ACC112 (cell line): ENCODE measurements around the gene GPN1.
"Not testable (repeated sequence)": the region's sequence is repeated elsewhere in the genome, so short reads cannot be mapped to it uniquely, and the experiment has no call there.

Experiments used
- H2AFZ ChIP-seq: fragments of 200-600 bp; sonication (generic); one replicate; pipeline ENCODE4 v1.6.0; 2017; ENCODE audit warnings: antibody characterized with exemption, low read length; ENCODE audit not compliant: unreplicated experiment
- H3K27ac ChIP-seq: fragments of 200-600 bp; sonication (generic); 2 replicates; pipeline ENCODE4 v1.5.1; 2014; ENCODE audit warnings: low read depth, mild to moderate bottlenecking, antibody characterized with exemption, low read length, moderate library complexity
- H3K27me3 ChIP-seq: fragments of 200-600 bp; sonication (generic); 2 replicates; pipeline ENCODE4 v1.6.1; 2014; ENCODE audit warnings: mild to moderate bottlenecking, antibody characterized with exemption, low read length, moderate library complexity, mixed read lengths; ENCODE audit not compliant: insufficient read depth
- H3K36me3 ChIP-seq: fragments of 200-600 bp; sonication (generic); 2 replicates; pipeline ENCODE4 v1.6.1; 2016; ENCODE audit warnings: mild to moderate bottlenecking, antibody characterized with exemption, low read length, moderate library complexity, mixed read lengths; ENCODE audit not compliant: insufficient read depth
- H3K4me1 ChIP-seq: fragments of 200-600 bp; sonication (generic); one replicate; pipeline ENCODE4 v1.6.1; 2016; ENCODE audit warnings: low read length, mixed read lengths; ENCODE audit not compliant: insufficient read depth, unreplicated experiment, control insufficient read depth
- H3K4me3 ChIP-seq: fragments of 200-600 bp; sonication (generic); 2 replicates; pipeline ENCODE4 v1.5.1; 2014; ENCODE audit warnings: mild to moderate bottlenecking, low read depth, low read length
- H3K79me2 ChIP-seq: fragments of 200-600 bp; sonication (generic); one replicate; pipeline ENCODE4 v1.6.0; 2016; ENCODE audit warnings: low read length; ENCODE audit not compliant: control insufficient read depth, unreplicated experiment, insufficient read depth

Gene GPN1

DNA sequence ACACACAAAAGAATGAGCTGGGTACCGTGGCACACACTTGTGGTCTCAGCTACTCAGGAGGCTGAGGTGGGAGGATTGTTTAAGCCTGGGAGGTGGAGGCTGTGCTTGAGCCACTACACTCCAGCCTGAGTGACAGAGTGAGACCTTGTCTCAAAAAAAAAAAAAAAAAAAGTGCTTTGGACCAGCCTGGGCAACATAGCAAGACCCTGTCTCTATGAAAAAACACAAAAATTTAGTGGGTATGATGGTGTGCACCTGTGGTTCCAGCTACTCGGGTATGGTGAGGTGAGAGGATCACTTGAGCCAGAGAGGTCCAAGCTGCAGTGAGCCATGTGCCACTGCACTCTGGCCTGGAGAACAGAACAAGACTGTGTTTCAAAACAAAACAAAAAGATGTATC, 35.6 kb upstream of the GPN1 start:
- peaks cover 13% of the 10 kb centered on the region for H3K4me1 ChIP-seq
- no peak overlapping the region for H3K27ac ChIP-seq
- H3K79me2 ChIP-seq, result peaks cover 81% of the 10 kb centered on the region
- no peaks in the 10 kb centered on the region for H3K27me3 ChIP-seq
- no peak overlapping the region for H2AFZ ChIP-seq
- no peak overlapping the region for H3K4me3 ChIP-seq
- peaks cover 21% of the 10 kb centered on the region; the same call in 1 of the 2 replicates for H3K36me3 ChIP-seq

DNA sequence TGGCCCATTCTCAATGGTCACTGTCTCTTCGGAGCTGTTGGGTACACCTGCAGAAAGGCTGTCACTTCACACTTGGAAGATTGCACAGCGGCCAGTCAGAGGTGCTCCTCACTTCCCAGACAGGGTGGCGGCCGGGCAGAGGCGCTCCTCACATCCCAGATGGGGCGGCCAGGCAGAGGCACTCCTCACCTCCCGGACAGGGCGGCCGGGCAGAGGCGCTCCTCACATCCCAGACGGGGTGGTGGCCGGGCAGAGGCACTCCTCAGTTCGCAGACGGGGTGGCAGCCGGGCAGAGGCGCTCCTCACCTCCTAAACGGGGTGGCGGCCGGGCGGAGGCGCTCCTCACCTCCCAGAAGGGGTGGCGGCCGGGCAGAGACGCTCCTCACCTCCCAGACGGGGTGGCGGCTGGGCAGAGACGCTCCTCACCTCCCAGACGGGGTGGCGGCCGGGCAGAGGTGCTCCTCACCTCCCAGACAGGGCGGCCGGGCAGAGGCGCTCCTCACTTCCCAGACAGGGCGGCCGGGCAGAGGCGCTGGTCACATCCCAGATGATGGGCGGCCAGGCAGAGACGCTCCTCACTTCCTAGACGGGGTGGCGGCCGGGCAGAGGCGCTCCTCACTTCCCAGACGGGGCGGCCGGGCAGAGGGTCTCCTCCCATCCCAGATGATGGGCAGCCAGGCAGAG, 34.7 kb upstream of the GPN1 start:
- Histone ChIP-seq H3K36me3 (peaks cover 15% of the 10 kb centered on the region; the same call in 1 of the 2 replicates), H3K4me1 (peaks cover 13% of the 10 kb centered on the region), H3K79me2 (peaks cover 75% of the 10 kb centered on the region)
- not testable (repeated sequence) for H3K4me3 ChIP-seq, H3K27me3 ChIP-seq, H2AFZ ChIP-seq, H3K27ac ChIP-seq

- Histone ChIP-seq H3K79me2 (peaks cover 73% of the 10 kb centered on the region), H3K36me3 (peaks cover 13% of the 10 kb centered on the region), H3K4me1 (peaks cover 13% of the 10 kb centered on the region)
- not testable (repeated sequence) for H2AFZ ChIP-seq, H3K27me3 ChIP-seq, H3K27ac ChIP-seq, H3K4me3 ChIP-seq
Observed at GRCh38 chr2:27595412-27595811, 33.4 kb upstream of the GPN1 start.

DNA sequence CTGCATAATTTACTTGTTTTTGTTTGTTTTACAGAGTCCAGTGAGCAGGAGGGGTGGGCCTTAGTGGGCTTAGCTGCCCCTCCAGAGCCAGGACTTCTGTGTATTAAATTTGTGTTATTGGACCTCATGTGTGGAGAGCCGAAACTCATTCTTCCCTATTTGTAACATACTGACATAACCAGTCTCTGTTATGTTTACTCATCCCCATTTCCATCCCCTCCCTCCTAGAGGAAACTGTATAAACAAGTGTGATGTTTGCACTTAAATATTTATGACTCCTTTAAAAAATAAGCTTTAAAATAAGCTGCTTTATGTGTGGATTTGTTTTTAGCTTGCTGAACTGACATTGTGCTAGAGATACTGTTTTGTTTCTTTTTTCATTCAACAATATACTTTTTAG, 32.2 kb upstream of the GPN1 start:
- Histone ChIP-seq H3K79me2 (peaks cover 65% of the 10 kb centered on the region), H3K4me3 (no peak overlapping the region), H3K27ac (no peak overlapping the region), H3K4me1 (peaks cover 13% of the 10 kb centered on the region), H3K36me3 (peaks cover 10% of the 10 kb centered on the region), H3K27me3 (no peaks in the 10 kb centered on the region), H2AFZ (no peak overlapping the region)

- H3K4me3 ChIP-seq, result no peak overlapping the region
- H3K27ac ChIP-seq, result peak overlapping the region; percentile 73
- H3K79me2 ChIP-seq, result peaks cover 7% of the 10 kb centered on the region
- H3K36me3 ChIP-seq, result peaks cover 15% of the 10 kb centered on the region
- no peak overlapping the region for H2AFZ ChIP-seq
- no peaks in the 10 kb centered on the region for H3K27me3 ChIP-seq
- H3K4me1 ChIP-seq, result peaks cover 6% of the 10 kb centered on the region
Observed at GRCh38 chr2:27606611-27607010, 22.2 kb upstream of the GPN1 start.

DNA sequence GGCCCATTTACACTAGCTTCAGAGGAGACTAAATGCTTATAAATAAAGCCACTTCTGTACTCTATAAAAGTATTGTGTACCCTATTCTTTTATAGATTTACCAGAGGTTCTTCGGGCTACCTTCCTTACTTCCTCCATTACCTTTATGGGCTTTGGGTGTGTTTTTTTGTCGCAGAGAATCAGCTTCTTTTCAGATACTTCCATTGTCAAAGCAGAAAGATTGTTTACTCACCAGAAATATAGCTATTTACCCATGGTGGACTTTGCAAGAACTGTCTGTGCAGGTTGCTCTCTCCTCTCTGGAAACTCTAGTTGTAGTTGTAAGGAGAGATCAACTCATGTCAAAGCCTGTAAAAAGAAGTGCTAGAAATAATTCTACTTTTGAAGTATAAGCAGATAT, 14.9 kb upstream of the GPN1 start:
- Histone ChIP-seq H3K36me3 (peaks cover 22% of the 10 kb centered on the region), H3K79me2 (no peaks in the 10 kb centered on the region), H3K27ac (no peak overlapping the region), H3K27me3 (no peaks in the 10 kb centered on the region), H3K4me3 (no peak overlapping the region), H3K4me1 (no peaks in the 10 kb centered on the region), H2AFZ (no peak overlapping the region)

DNA sequence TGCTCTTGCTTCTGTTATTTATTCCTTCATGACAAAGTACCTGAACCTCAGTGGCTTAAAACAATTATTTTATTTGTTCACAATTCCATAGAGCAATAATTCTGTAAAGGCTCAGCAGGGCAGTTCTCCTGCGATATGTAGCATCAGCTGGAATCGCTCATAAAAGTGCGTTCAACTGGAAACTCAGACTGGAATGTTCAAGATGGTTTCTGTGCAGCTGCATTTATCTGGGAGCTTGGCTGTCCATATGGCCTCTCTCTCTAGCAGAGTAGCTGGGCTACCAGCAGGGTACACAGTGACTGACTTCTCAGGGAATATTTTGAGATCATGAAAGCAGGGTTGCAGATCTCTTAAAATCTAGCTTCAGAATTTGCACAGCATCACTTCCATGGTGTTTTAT, 13.5 kb upstream of the GPN1 start:
- Histone ChIP-seq H3K36me3 (peaks cover 25% of the 10 kb centered on the region), H2AFZ (no peak overlapping the region), H3K4me1 (no peaks in the 10 kb centered on the region), H3K4me3 (no peak overlapping the region), H3K27me3 (no peaks in the 10 kb centered on the region), H3K79me2 (no peaks in the 10 kb centered on the region), H3K27ac (no peak overlapping the region)

DNA sequence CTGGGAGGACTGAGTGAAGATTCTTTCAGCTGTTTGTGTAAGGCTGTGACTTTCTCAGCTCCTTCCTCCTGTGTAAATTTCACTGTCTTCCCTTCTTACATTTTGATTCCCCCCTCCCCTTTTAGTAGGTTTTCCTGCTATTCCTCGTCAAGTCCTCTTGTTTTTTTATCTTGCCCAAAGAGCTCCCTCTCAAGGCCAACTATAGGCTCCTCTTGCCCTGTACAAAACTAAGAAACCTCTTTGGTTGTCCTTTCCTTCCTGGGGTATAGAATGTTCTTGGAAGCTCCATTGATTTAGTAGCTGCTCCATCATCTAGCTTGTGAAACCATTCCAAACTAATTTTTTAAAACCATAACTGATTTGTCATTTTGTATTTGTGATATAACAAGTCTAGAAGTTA, 7.3 kb upstream of the GPN1 start:
- Histone ChIP-seq H3K4me1 (peaks cover 23% of the 10 kb centered on the region), H3K27me3 (no peaks in the 10 kb centered on the region), H3K27ac (peak overlapping the region; percentile 75), H2AFZ (no peak overlapping the region), H3K36me3 (peaks cover 23% of the 10 kb centered on the region), H3K79me2 (no peaks in the 10 kb centered on the region), H3K4me3 (no peak overlapping the region)

GRCh38 chr2:27622921-27623384, 5.9 kb upstream of the GPN1 start:
- H3K36me3 ChIP-seq, result peaks cover 13% of the 10 kb centered on the region
- no peak overlapping the region for H2AFZ ChIP-seq
- H3K4me1 ChIP-seq, result peaks cover 35% of the 10 kb centered on the region
- no peaks in the 10 kb centered on the region for H3K79me2 ChIP-seq
- peak overlapping the region; percentile 5; the same call in 1 of the 2 replicates for H3K4me3 ChIP-seq
- peak overlapping the region; percentile 75 for H3K27ac ChIP-seq
- no peaks in the 10 kb centered on the region for H3K27me3 ChIP-seq

DNA sequence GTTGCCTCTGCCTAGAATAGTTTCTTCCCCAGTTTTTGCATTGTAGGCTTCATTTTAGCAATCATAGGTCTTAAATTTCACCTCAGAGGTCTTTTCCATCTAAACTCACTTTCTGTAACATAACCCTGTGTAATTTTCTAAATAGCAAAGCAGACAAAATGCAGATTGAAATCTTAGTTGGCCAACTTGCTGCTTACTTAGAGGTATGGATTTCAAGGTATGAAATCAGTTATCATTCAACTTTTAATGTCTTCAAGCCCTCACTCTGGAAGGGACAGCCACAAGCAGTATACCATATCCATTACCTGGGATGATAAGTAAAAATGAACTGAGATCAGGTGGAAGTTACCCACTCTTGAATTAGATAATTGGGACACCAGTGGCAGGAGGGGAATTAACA, 3.9 kb upstream of the GPN1 start:
- no peak overlapping the region for H2AFZ ChIP-seq
- H3K79me2 ChIP-seq, result peaks cover 10% of the 10 kb centered on the region
- peaks cover 7% of the 10 kb centered on the region; the same call in 1 of the 2 replicates for H3K36me3 ChIP-seq
- H3K4me1 ChIP-seq, result peaks cover 38% of the 10 kb centered on the region
- no peaks in the 10 kb centered on the region for H3K27me3 ChIP-seq
- H3K27ac ChIP-seq, result no peak overlapping the region
- no peak overlapping the region for H3K4me3 ChIP-seq

- H3K4me1 ChIP-seq, result peaks cover 38% of the 10 kb centered on the region
- not testable (repeated sequence) for H3K27me3 ChIP-seq, H2AFZ ChIP-seq, H3K4me3 ChIP-seq
- H3K36me3 ChIP-seq, result 0 out of 2 replicates have a peak, but pooled peaks cover 10% of the 10 kb centered on the region
- H3K27ac ChIP-seq, result peak overlapping the region; percentile 84
- H3K79me2 ChIP-seq, result peaks cover 12% of the 10 kb centered on the region
Observed at GRCh38 chr2:27626323-27626722, 2.5 kb upstream of the GPN1 start.
